GM12878 (cell line): ENCODE measurements around the gene KTI12. TPM values are rescaled to one million over a fixed set of nuclear protein-coding genes. Genes with fewer than 3 reads are reported as not detected.

Experiments used
- BACH1 ChIP-seq: fragments of 450-650 bp; IDR thresholded peaks from 2 replicates; pipeline ENCODE4 v1.6.1; 2017; ENCODE audit warnings: mild to moderate bottlenecking, borderline replicate concordance
- FOS ChIP-seq: IDR thresholded peaks from 3 replicates; pipeline ENCODE4 v1.6.1; 2011; ENCODE audit warnings: borderline replicate concordance; ENCODE audit not compliant: insufficient read length; ENCODE audit errors: extremely low read depth
- FOXM1 ChIP-seq: IDR thresholded peaks from 2 replicates; pipeline ENCODE4 v1.6.1; 2012; ENCODE audit warnings: low read depth, mild to moderate bottlenecking, inconsistent platforms, low read length, moderate library complexity
- GATAD2B ChIP-seq: fragments of 450-650 bp; conservative IDR thresholded peaks from 2 replicates; pipeline ENCODE4 v1.6.1; 2017; ENCODE audit warnings: low read depth, mild to moderate bottlenecking, moderate library complexity
- HCFC1 ChIP-seq: fragments of 150-350 bp; IDR thresholded peaks from 2 replicates; pipeline ENCODE4 v1.6.1; 2014; ENCODE audit warnings: low read length
- HDGF ChIP-seq: fragments of 450-650 bp; IDR thresholded peaks from 2 replicates; pipeline ENCODE4 v1.6.1; 2016; ENCODE audit warnings: antibody characterized with exemption
- IRF4 ChIP-seq: IDR thresholded peaks from 2 replicates; pipeline ENCODE4 v1.6.1; 2011; ENCODE audit warnings: low read depth, low read length
- MEF2A ChIP-seq: IDR thresholded peaks from 2 replicates; pipeline ENCODE4 v1.6.1; 2011; ENCODE audit warnings: low read depth, mild to moderate bottlenecking, low read length, moderate library complexity; ENCODE audit not compliant: insufficient read depth
- NFYB ChIP-seq: IDR thresholded peaks from 2 replicates; pipeline ENCODE4 v1.6.1; 2011; ENCODE audit warnings: low read depth, mild to moderate bottlenecking, low read length, improper control_type of control experiment, moderate library complexity; ENCODE audit not compliant: insufficient read depth
- NR2F1 ChIP-seq: fragments of 450-650 bp; conservative IDR thresholded peaks from 2 replicates; pipeline ENCODE4 v1.6.1; 2017; ENCODE audit warnings: mild to moderate bottlenecking
- SIX5 ChIP-seq: IDR thresholded peaks from 2 replicates; pipeline ENCODE4 v1.6.1; 2011; ENCODE audit warnings: mild to moderate bottlenecking, low read depth, low read length, moderate library complexity; ENCODE audit not compliant: severe bottlenecking
- polyA plus RNA-seq, 11 experiments: library from polyadenylated mRNA; depleted of rRNA in 4 of 11; unstranded in 6 of 11; stranded (reverse) in 5 of 11; fragments of >200 nt; fragmentation: Nextera tagmentation in 4 of 11; fragmentation: Illumina TruSeq in 1 of 11; extraction: Ambion mirVana in 4 of 11; extraction: Trizol in 1 of 11; gene quantifications; 1 replicate in 1 of 11; 2 replicates in 10 of 11; pipeline versions ENCODE4 v1.2.1 to v1.2.3, GENCODE V29; 2011 to 2016; ENCODE audit warnings: inconsistent platforms in 2 of 11, missing spikeins in 2 of 11, low read depth in 1 of 11
- total RNA-seq, 4 experiments: library from RNA; depleted of rRNA in 3 of 4; stranded (reverse); fragments of >200 nt in 3 of 4; fragmentation: Illumina TruSeq in 1 of 4; extraction: Trizol in 1 of 4; gene quantifications; 2 replicates each; pipeline versions ENCODE4 v1.2.1 to v1.2.3, GENCODE V29; 2013 to 2021
- TF ChIP-seq, protein P1 (sequence below): IDR thresholded peaks from 2 replicates; pipeline ENCODE4 v1.6.1; 2012; ENCODE audit warnings: low read depth, low read length, improper control_type of control experiment
- TF ChIP-seq, protein P2 (sequence below): fragments of 450-650 bp; IDR thresholded peaks from 2 replicates; pipeline ENCODE4 v1.6.1; 2018; ENCODE audit warnings: mild to moderate bottlenecking, low read depth, moderate library complexity; ENCODE audit not compliant: partially characterized antibody
- TF ChIP-seq, protein P3 (sequence below): IDR thresholded peaks from 2 replicates; pipeline ENCODE4 v1.6.1; 2011; ENCODE audit warnings: low read depth, low read length, improper control_type of control experiment, borderline replicate concordance
- TF ChIP-seq, protein P4 (sequence below): fragments of 450-650 bp; IDR thresholded peaks from 2 replicates; pipeline ENCODE4 v1.6.1; 2016; ENCODE audit warnings: mild to moderate bottlenecking
- TF ChIP-seq, protein P5 (sequence below): fragments of 150-350 bp; IDR thresholded peaks from 2 replicates; pipeline ENCODE4 v1.6.1; 2016; ENCODE audit warnings: low read depth, low read length

KTI12 gene
- total and polyA plus RNA-seq, 10 of the 15 experiments (the other 5 are each of a cell fraction or from before 2014, with no cell fraction given) = 2.7 to 32.4 (median 17.6) TPM

DNA sequence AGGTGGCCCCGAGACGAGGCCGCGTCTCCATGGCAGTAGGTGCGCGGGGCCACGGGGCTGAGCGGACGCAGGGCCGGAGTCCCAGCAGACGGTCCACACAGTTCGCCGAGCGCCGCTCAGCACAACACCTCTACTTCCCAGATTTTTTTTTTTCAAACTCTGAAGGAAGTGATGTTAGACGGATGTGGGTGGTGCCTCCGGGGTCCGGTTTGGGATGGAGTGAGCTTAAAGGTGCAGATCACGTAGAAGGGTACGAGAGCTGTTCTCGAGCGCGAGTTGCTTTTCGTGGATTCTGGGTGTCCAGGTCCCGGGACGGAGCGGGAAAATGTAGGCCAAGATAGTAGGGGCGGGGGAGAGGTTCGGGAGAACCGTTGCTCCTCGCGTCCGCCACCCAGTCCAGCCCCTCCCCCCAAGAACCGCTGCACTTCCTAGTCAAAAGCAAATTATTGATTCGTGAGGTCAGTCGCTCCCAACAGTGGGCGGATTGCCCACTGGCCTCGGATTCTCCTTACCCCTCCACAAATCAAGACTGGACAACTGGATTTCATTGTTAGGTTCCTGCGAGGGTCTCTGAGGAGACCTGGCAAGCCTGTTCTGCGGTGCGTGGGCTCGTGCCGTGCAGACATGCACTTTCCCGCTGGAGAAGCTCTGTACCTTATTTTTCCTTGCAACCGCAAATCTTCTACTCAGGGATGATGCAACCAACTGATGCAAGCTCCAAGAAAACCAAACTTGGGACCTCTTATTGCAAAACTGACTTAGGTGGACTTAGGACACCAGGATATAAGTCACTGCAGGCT is 21.7 kb upstream of the KTI12 start, which contains the start of gene TXNDC12 (continued):
- TF ChIP-seq, protein P1, sequence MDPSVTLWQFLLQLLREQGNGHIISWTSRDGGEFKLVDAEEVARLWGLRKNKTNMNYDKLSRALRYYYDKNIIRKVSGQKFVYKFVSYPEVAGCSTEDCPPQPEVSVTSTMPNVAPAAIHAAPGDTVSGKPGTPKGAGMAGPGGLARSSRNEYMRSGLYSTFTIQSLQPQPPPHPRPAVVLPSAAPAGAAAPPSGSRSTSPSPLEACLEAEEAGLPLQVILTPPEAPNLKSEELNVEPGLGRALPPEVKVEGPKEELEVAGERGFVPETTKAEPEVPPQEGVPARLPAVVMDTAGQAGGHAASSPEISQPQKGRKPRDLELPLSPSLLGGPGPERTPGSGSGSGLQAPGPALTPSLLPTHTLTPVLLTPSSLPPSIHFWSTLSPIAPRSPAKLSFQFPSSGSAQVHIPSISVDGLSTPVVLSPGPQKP = no peak; the same call in 1 of the 2 replicates
- TF ChIP-seq SIX5 = peak; percentile 30
- TF ChIP-seq, protein P2, sequence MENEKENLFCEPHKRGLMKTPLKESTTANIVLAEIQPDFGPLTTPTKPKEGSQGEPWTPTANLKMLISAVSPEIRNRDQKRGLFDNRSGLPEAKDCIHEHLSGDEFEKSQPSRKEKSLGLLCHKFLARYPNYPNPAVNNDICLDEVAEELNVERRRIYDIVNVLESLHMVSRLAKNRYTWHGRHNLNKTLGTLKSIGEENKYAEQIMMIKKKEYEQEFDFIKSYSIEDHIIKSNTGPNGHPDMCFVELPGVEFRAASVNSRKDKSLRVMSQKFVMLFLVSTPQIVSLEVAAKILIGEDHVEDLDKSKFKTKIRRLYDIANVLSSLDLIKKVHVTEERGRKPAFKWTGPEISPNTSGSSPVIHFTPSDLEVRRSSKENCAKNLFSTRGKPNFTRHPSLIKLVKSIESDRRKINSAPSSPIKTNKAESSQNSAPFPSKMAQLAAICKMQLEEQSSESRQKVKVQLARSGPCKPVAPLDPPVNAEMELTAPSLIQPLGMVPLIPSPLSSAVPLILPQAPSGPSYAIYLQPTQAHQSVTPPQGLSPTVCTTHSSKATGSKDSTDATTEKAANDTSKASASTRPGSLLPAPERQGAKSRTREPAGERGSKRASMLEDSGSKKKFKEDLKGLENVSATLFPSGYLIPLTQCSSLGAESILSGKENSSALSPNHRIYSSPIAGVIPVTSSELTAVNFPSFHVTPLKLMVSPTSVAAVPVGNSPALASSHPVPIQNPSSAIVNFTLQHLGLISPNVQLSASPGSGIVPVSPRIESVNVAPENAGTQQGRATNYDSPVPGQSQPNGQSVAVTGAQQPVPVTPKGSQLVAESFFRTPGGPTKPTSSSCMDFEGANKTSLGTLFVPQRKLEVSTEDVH = peak; percentile 23
- TF ChIP-seq, protein P3, sequence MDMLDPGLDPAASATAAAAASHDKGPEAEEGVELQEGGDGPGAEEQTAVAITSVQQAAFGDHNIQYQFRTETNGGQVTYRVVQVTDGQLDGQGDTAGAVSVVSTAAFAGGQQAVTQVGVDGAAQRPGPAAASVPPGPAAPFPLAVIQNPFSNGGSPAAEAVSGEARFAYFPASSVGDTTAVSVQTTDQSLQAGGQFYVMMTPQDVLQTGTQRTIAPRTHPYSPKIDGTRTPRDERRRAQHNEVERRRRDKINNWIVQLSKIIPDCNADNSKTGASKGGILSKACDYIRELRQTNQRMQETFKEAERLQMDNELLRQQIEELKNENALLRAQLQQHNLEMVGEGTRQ = no peak
- no peak for TF ChIP-seq NFYB
- peak; percentile 45; the same call in 1 of the 2 replicates for TF ChIP-seq HCFC1
- TF ChIP-seq NR2F1 = 0 out of 2 replicates have a peak, but pooled peaks have one; percentile 40
- TF ChIP-seq, protein P4, sequence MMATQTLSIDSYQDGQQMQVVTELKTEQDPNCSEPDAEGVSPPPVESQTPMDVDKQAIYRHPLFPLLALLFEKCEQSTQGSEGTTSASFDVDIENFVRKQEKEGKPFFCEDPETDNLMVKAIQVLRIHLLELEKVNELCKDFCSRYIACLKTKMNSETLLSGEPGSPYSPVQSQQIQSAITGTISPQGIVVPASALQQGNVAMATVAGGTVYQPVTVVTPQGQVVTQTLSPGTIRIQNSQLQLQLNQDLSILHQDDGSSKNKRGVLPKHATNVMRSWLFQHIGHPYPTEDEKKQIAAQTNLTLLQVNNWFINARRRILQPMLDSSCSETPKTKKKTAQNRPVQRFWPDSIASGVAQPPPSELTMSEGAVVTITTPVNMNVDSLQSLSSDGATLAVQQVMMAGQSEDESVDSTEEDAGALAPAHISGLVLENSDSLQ = no peak; the same call in 1 of the 2 replicates
- TF ChIP-seq BACH1 = 0 out of 2 replicates have a peak, but pooled peaks have one; percentile 10
- TF ChIP-seq IRF4 = no peak
- no peak for TF ChIP-seq FOXM1
- no peak for TF ChIP-seq HDGF
- TF ChIP-seq MEF2A = 0 out of 2 replicates have a peak, but pooled peaks have one; percentile 8
- TF ChIP-seq, protein P5, sequence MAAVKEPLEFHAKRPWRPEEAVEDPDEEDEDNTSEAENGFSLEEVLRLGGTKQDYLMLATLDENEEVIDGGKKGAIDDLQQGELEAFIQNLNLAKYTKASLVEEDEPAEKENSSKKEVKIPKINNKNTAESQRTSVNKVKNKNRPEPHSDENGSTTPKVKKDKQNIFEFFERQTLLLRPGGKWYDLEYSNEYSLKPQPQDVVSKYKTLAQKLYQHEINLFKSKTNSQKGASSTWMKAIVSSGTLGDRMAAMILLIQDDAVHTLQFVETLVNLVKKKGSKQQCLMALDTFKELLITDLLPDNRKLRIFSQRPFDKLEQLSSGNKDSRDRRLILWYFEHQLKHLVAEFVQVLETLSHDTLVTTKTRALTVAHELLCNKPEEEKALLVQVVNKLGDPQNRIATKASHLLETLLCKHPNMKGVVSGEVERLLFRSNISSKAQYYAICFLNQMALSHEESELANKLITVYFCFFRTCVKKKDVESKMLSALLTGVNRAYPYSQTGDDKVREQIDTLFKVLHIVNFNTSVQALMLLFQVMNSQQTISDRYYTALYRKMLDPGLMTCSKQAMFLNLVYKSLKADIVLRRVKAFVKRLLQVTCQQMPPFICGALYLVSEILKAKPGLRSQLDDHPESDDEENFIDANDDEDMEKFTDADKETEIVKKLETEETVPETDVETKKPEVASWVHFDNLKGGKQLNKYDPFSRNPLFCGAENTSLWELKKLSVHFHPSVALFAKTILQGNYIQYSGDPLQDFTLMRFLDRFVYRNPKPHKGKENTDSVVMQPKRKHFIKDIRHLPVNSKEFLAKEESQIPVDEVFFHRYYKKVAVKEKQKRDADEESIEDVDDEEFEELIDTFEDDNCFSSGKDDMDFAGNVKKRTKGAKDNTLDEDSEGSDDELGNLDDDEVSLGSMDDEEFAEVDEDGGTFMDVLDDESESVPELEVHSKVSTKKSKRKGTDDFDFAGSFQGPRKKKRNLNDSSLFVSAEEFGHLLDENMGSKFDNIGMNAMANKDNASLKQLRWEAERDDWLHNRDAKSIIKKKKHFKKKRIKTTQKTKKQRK = no peak
- TF ChIP-seq FOS = no peak
- peak; percentile 65; the same call in 1 of the 2 replicates for TF ChIP-seq GATAD2B
